Nephron (organoid): ENCODE data around the gene CUL2.

Experiments
- H3K27ac Mint-ChIP-seq, 3 experiments: 2 replicates each; pipeline ENCODE4 v1.8.0; 2020; ENCODE audit warnings: mixed read lengths in 3 of 3, mild to moderate bottlenecking in 2 of 3, moderate library complexity in 1 of 3
- H3K27me3 Mint-ChIP-seq: 2 replicates; pipeline ENCODE4 v1.8.0; 2021; ENCODE audit warnings: low read depth, mild to moderate bottlenecking, moderate library complexity, mixed read lengths
- H3K36me3 Mint-ChIP-seq: 2 replicates; pipeline ENCODE4 v1.8.0; 2020; ENCODE audit warnings: low read depth, mixed read lengths
- H3K4me1 Mint-ChIP-seq: 2 replicates; pipeline ENCODE4 v1.8.0; 2020; ENCODE audit warnings: mixed read lengths
- H3K4me3 Mint-ChIP-seq, 3 experiments: 2 replicates each; pipeline ENCODE4 v1.8.0; 2020; ENCODE audit warnings: mild to moderate bottlenecking in 3 of 3, mixed read lengths in 3 of 3, moderate library complexity in 2 of 3
- H3K9me3 Mint-ChIP-seq: 2 replicates; pipeline ENCODE4 v1.8.0; 2020; ENCODE audit warnings: mixed read lengths
- CTCF ChIP-seq, 3 experiments: fragments of 200-600 bp; sonication (generic); IDR thresholded peaks; one replicate each; pipeline ENCODE4 v1.5.0; 2021; ENCODE audit warnings: antibody characterized with exemption in 3 of 3; ENCODE audit not compliant: unreplicated experiment in 3 of 3

The CUL2 gene

GRCh38 chr10:35079265-35079664 is 10.9 kb downstream of the CUL2 start:
- Mint-ChIP-seq H3K9me3 (peaks cover 12% of the 10 kb centered on the region), H3K27ac (no peak overlapping the region), H3K4me1 (no peaks in the 10 kb centered on the region), H3K27me3 (no peaks in the 10 kb centered on the region), H3K36me3 (peaks cover 60% of the 10 kb centered on the region), H3K4me3 (no peak overlapping the region)
- no peak for TF ChIP-seq CTCF (IDR thresholded peaks at IDR 0.05; ENCODE audit: unreplicated experiment in 3 of 3)

GRCh38 chr10:35075228-35075627 is 14.9 kb downstream of the CUL2 start:
- Mint-ChIP-seq H3K4me1 (no peaks in the 10 kb centered on the region), H3K36me3 (peaks cover 33% of the 10 kb centered on the region), H3K27me3 (no peaks in the 10 kb centered on the region), H3K27ac (no peak overlapping the region), H3K4me3 (no peak overlapping the region), H3K9me3 (no peaks in the 10 kb centered on the region)
- TF ChIP-seq CTCF (IDR thresholded peaks at IDR 0.05; ENCODE audit: unreplicated experiment in 3 of 3): no peak

GRCh38 chr10:35074266-35074665 is 15.9 kb downstream of the CUL2 start:
- no peak overlapping the region for H3K4me3 Mint-ChIP-seq
- no peaks in the 10 kb centered on the region for H3K9me3 Mint-ChIP-seq
- no peak overlapping the region for H3K27ac Mint-ChIP-seq
- H3K36me3 Mint-ChIP-seq: peaks cover 35% of the 10 kb centered on the region
- H3K4me1 Mint-ChIP-seq: no peaks in the 10 kb centered on the region
- TF ChIP-seq CTCF (IDR thresholded peaks at IDR 0.05; ENCODE audit: unreplicated experiment in 3 of 3): no peak
- H3K27me3 Mint-ChIP-seq: no peaks in the 10 kb centered on the region

GRCh38 chr10:35070521-35070920 is 19.6 kb downstream of the CUL2 start:
- no peak for TF ChIP-seq CTCF (IDR thresholded peaks at IDR 0.05; ENCODE audit: unreplicated experiment in 3 of 3)

GRCh38 chr10:35063837-35064454 is 26.2 kb downstream of the CUL2 start:
- TF ChIP-seq CTCF (IDR thresholded peaks at IDR 0.05; ENCODE audit: unreplicated experiment in 3 of 3): no peak
- H3K4me1 Mint-ChIP-seq: no peaks in the 10 kb centered on the region

More at GRCh38 chr10:35070521-35070920, 19.6 kb downstream of the CUL2 start:
- Mint-ChIP-seq H3K36me3 (peaks cover 46% of the 10 kb centered on the region), H3K9me3 (no peaks in the 10 kb centered on the region), H3K27ac (no peak overlapping the region), H3K4me1 (no peaks in the 10 kb centered on the region), H3K27me3 (no peaks in the 10 kb centered on the region), H3K4me3 (no peak overlapping the region)

GRCh38 chr10:35059481-35059880 is 30.7 kb downstream of the CUL2 start:
- no peak overlapping the region for H3K4me3 Mint-ChIP-seq
- no peaks in the 10 kb centered on the region for H3K4me1 Mint-ChIP-seq
- H3K36me3 Mint-ChIP-seq: peaks cover 66% of the 10 kb centered on the region
- H3K9me3 Mint-ChIP-seq: no peaks in the 10 kb centered on the region
- TF ChIP-seq CTCF (IDR thresholded peaks at IDR 0.05; ENCODE audit: unreplicated experiment in 3 of 3): no peak
- H3K27ac Mint-ChIP-seq: no peak overlapping the region
- H3K27me3 Mint-ChIP-seq: no peaks in the 10 kb centered on the region

More at GRCh38 chr10:35063837-35064454, 26.2 kb downstream of the CUL2 start:
- Mint-ChIP-seq H3K27me3 (no peaks in the 10 kb centered on the region), H3K9me3 (no peaks in the 10 kb centered on the region), H3K27ac (no peak overlapping the region), H3K4me3 (no peak overlapping the region), H3K36me3 (peaks cover 69% of the 10 kb centered on the region)
